ENCODE measurements around the gene NR3C2. TPM values are rescaled to one million over a fixed set of nuclear protein-coding genes. Genes with fewer than 3 reads are reported as not detected.

The NR3C2 gene
- polyA plus RNA-seq, 1 experiment, result 0.18 TPM

DNA sequence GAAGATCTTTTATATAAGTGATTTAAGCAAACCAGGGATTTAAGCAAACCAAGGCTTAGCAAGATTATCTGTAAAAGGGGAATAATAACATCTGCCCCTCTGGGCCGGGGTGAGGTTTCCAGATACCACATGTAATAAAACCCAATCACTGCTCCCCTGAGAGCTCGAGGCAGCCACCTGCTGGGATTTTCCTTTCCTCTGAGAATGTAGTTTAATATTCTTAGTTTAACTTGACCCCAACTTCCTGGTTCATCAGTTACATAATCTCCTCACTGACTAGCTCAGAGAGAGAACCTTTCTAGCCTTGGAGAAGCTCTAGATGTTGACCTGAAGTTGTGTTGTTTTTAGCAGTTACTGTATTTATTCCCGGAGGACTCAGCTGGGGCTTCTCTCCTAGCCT, 387.9 kb downstream of the NR3C2 start:
- ChIA-PET CTCF (interaction anchor here (0.8 to 1.3 kb wide), 2 partner anchors 9 to 16 kb away, joined by 3 to 4 read pairs; no protein-coding TSS in a partner anchor), POLR2A (no interaction called here)
- TF ChIP-seq, protein P1, sequence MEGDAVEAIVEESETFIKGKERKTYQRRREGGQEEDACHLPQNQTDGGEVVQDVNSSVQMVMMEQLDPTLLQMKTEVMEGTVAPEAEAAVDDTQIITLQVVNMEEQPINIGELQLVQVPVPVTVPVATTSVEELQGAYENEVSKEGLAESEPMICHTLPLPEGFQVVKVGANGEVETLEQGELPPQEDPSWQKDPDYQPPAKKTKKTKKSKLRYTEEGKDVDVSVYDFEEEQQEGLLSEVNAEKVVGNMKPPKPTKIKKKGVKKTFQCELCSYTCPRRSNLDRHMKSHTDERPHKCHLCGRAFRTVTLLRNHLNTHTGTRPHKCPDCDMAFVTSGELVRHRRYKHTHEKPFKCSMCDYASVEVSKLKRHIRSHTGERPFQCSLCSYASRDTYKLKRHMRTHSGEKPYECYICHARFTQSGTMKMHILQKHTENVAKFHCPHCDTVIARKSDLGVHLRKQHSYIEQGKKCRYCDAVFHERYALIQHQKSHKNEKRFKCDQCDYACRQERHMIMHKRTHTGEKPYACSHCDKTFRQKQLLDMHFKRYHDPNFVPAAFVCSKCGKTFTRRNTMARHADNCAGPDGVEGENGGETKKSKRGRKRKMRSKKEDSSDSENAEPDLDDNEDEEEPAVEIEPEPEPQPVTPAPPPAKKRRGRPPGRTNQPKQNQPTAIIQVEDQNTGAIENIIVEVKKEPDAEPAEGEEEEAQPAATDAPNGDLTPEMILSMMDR (IDR thresholded peaks at IDR 0.05; ENCODE audit: insufficient read depth, low read depth, low read length), result no peak
- no peaks in the 10 kb centered on the region for H3K27me3 ChIP-seq (ENCODE audit: control insufficient read depth, insufficient read depth, low read length)
- DNase-seq (ENCODE audit: low read depth), result no peak
- H3K36me3 ChIP-seq (ENCODE audit: control insufficient read depth, insufficient read depth, low read length), result no peaks in the 10 kb centered on the region; the same call in 1 of the 2 replicates
- H3K4me3 ChIP-seq (ENCODE audit: low read depth, low read length), result no peak overlapping the region

DNA sequence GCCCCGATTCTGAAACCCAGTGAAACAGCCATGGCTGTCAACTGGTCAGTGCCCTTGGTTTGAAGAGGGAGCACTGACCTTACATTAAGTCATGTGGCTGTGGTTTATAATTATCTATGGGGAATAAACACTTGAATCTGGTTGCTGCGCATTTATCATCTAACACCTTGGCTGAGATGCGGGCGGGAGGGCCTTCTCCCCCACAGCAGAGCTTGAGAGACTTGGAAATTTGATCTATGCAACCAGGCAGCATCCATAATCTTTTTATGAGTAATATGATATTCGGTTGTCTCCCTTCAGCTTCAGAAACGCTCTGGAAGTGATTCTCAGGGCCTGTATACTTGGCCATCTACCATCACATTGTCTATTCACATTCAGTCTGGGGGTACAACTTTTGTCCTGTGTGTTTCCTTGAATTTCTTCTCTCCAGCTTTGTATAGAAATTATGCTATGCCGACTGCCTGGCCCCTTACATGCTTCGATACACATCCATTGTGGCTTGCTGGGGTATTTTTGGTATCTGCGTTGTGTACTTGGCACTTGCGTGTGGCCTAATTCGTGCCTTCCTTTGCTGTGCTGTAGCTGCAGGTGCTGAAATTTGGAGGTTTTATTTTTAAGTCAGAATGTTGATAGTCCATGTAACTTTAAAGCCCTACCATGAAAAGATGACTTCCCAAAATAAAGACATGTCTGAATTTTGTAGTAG, 388.8 kb downstream of the NR3C2 start:
- CTCF ChIA-PET, result no interaction called here
- POLR2A ChIA-PET, result interaction anchor here (0.6 kb wide), 1 partner anchor 1194 kb away, joined by 3 read pairs; no protein-coding TSS in a partner anchor
- no peak for DNase-seq (ENCODE audit: low read depth)
- TF ChIP-seq, protein P1 (IDR thresholded peaks at IDR 0.05; ENCODE audit: insufficient read depth, low read depth, low read length), result no peak
- Histone ChIP-seq H3K4me3 (ENCODE audit: low read depth, low read length) (no peak overlapping the region), H3K36me3 (ENCODE audit: control insufficient read depth, insufficient read depth, low read length) (no peaks in the 10 kb centered on the region; the same call in 1 of the 2 replicates), H3K27me3 (ENCODE audit: control insufficient read depth, insufficient read depth, low read length) (no peaks in the 10 kb centered on the region)

DNA sequence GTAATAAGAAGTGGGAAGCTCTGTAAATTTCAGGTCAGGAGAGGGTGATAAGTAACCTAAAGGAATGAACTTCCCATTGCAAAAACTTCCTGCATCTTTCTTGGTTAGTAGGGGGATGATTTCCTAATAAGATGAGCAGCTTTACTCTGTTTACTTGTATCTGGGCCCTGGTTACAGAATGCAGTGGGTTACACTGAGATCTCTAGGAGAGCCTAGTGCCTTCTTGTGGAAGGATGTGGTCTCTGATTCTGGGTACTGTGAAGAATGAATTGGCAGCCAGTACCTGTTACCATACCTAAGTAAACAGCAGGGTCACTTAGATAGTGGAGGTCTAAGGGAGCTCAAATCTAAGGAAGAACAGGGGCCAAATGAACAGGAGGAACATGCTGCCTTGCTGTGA, 389.8 kb downstream of the NR3C2 start:
- POLR2A ChIA-PET, result interaction anchor here (0.6 kb wide), 1 partner anchor 27 kb away, joined by 5 read pairs; no protein-coding TSS in a partner anchor
- Histone ChIP-seq H3K27me3 (ENCODE audit: control insufficient read depth, insufficient read depth, low read length) (no peaks in the 10 kb centered on the region), H3K4me3 (ENCODE audit: low read depth, low read length) (no peak overlapping the region), H3K36me3 (ENCODE audit: control insufficient read depth, insufficient read depth, low read length) (no peaks in the 10 kb centered on the region; the same call in 1 of the 2 replicates)
- DNase-seq (ENCODE audit: low read depth), result no peak
- TF ChIP-seq, protein P1 (IDR thresholded peaks at IDR 0.05; ENCODE audit: insufficient read depth, low read depth, low read length), result no peak
- CTCF ChIA-PET, result interaction anchor here (0.6 to 0.8 kb wide), 2 partner anchors 25 to 134 kb away, joined by 3 to 4 read pairs; no protein-coding TSS in a partner anchor

DNA sequence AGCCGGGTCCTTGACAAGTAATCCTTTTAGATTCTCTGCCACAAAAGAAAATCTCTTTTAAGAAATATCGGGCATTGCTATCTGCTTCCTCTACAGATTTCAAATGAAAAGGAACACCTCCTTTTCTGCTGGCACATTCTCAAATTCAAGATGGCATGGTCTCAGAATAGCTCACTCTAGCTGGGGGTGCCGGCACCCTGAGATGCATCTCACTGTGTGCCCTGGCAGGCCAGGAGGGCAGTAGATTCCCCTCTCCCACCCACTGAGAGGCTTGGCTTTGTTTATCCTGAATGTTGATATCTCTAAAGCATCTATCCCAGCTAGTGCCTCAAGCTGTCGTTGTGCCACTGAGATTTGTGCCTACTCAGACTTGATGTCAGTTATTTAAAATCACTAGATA, 390.8 kb downstream of the NR3C2 start:
- no peak for DNase-seq (ENCODE audit: low read depth)
- Histone ChIP-seq H3K4me3 (ENCODE audit: low read depth, low read length) (no peak overlapping the region), H3K36me3 (ENCODE audit: control insufficient read depth, insufficient read depth, low read length) (no peaks in the 10 kb centered on the region; the same call in 1 of the 2 replicates), H3K27me3 (ENCODE audit: control insufficient read depth, insufficient read depth, low read length) (no peaks in the 10 kb centered on the region)
- CTCF ChIA-PET, result no interaction called here
- TF ChIP-seq, protein P1 (IDR thresholded peaks at IDR 0.05; ENCODE audit: insufficient read depth, low read depth, low read length), result no peak
- POLR2A ChIA-PET, result interaction anchor here (0.6 kb wide), 1 partner anchor 28 kb away, joined by 3 read pairs; no protein-coding TSS in a partner anchor

DNA sequence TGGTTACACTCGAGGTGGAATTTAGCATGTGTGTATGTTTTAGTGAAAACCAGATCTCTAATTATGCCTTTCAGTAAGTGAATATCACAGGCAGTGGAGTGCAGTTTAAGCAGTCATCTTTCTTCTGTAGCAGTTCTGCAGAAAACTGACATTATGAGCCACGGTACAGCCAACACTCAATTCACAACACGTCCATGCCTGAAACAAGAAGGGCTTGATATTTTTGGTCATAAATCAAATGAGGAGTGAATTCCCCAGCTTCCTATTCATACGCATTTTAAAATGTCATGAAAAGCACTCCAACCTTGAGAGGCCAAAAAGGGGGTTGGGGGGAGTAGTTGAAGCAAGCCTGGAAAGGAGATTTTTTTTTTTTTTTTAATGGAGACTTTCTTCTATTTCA, 393.6 kb downstream of the NR3C2 start:
- no peaks in the 10 kb centered on the region for H3K27me3 ChIP-seq (ENCODE audit: control insufficient read depth, insufficient read depth, low read length)
- H3K4me3 ChIP-seq (ENCODE audit: low read depth, low read length), result no peak overlapping the region
- DNase-seq (ENCODE audit: low read depth), result no peak
- TF ChIP-seq, protein P1 (IDR thresholded peaks at IDR 0.05; ENCODE audit: insufficient read depth, low read depth, low read length), result no peak
- POLR2A ChIA-PET, result no interaction called here
- H3K36me3 ChIP-seq (ENCODE audit: control insufficient read depth, insufficient read depth, low read length), result no peaks in the 10 kb centered on the region
- CTCF ChIA-PET, result interaction anchor here (0.6 kb wide), 1 partner anchor 1942 kb away, joined by 3 read pairs; no protein-coding TSS in a partner anchor
